ENCODE results near the gene ZC4H2. TPM values are rescaled to one million over a fixed set of nuclear protein-coding genes. Genes with fewer than 3 reads are reported as not detected.
A peak's percentile ranks its signal among the peaks of the same experiment; 100 is the strongest.

Gene ZC4H2
- total RNA-seq, 1 experiment from 2014 or later = 11.7 TPM

GRCh38 chrX:64977830-64978229, 1.6 kb upstream of the ZC4H2 start:
- intact Hi-C loops (cut with micrococcal nuclease; ENCODE audit: unreplicated experiment) = no loop called here
- DNase-seq (ENCODE audit: low read depth, low spot score) = no peak
- ChIA-PET CTCF (no interaction called here), POLR2A (no interaction called here)
- Histone ChIP-seq H3K27ac (ENCODE audit: low read length) (no peak overlapping the region), H3K9me3 (ENCODE audit: control insufficient read depth, insufficient read depth, low read depth, low read length) (no peaks in the 10 kb centered on the region; the same call in 1 of the 2 replicates), H3K36me3 (ENCODE audit: control insufficient read depth, insufficient read depth, low read length) (no peaks in the 10 kb centered on the region), H3K27me3 (ENCODE audit: control insufficient read depth, insufficient read depth, low read length) (no peaks in the 10 kb centered on the region), H3K4me3 (ENCODE audit: low read depth in 2 of 2, low read length in 2 of 2) (no peak overlapping the region), H3K4me1 (ENCODE audit: control insufficient read depth, insufficient read depth, low read length) (no peaks in the 10 kb centered on the region)
- TF ChIP-seq CTCF (IDR thresholded peaks at IDR 0.05) (no peak), SIN3A (IDR thresholded peaks at IDR 0.05; ENCODE audit: borderline replicate concordance, insufficient read depth, low read depth, low read length) (no peak), TCF7L2 (IDR thresholded peaks at IDR 0.05; ENCODE audit: low read depth, low read length) (no peak), REST (IDR thresholded peaks at IDR 0.05; ENCODE audit: insufficient read depth in 1 of 2, low read depth in 2 of 2, low read length in 1 of 2) (no peak), POLR2AphosphoS5 (IDR thresholded peaks at IDR 0.05; ENCODE audit: low read depth, low read length) (no peak)
- in situ Hi-C loops (cut with HindIII; ENCODE audit: low pct_unique_long_range_greater_than_20kb, low sequenced_read_pairs) = no loop called here
- ATAC-seq = no peak
- no TSS peak for BruUV-seq (replicated peaks)

- Histone ChIP-seq H3K27me3 (ENCODE audit: control insufficient read depth, insufficient read depth, low read length) (no peaks in the 10 kb centered on the region), H3K4me3 (ENCODE audit: low read depth in 2 of 2, low read length in 2 of 2) (peak overlapping the region in 1 of 2 experiments; percentile 82; a peak in 1 of 4 replicates), H3K4me1 (ENCODE audit: control insufficient read depth, insufficient read depth, low read length) (no peaks in the 10 kb centered on the region), H3K36me3 (ENCODE audit: control insufficient read depth, insufficient read depth, low read length) (no peaks in the 10 kb centered on the region), H3K9me3 (ENCODE audit: control insufficient read depth, insufficient read depth, low read depth, low read length) (no peaks in the 10 kb centered on the region; the same call in 1 of the 2 replicates), H3K27ac (ENCODE audit: low read length) (no peak overlapping the region)
- in situ Hi-C loops (cut with HindIII; ENCODE audit: low pct_unique_long_range_greater_than_20kb, low sequenced_read_pairs) (no loop called here), intact Hi-C loops (cut with micrococcal nuclease; ENCODE audit: unreplicated experiment) (no loop called here)
- BruUV-seq (replicated peaks) = no TSS peak
- DNase-seq (ENCODE audit: low read depth, low spot score) = no peak
- ATAC-seq = no peak
- CTCF ChIA-PET = no interaction called here
- TF ChIP-seq TCF7L2 (IDR thresholded peaks at IDR 0.05; ENCODE audit: low read depth, low read length) = no peak
- TF ChIP-seq REST (IDR thresholded peaks at IDR 0.05; ENCODE audit: insufficient read depth in 1 of 2, low read depth in 2 of 2, low read length in 1 of 2) = no peak
- no peak for TF ChIP-seq SIN3A (IDR thresholded peaks at IDR 0.05; ENCODE audit: borderline replicate concordance, insufficient read depth, low read depth, low read length)
- TF ChIP-seq POLR2AphosphoS5 (IDR thresholded peaks at IDR 0.05; ENCODE audit: low read depth, low read length) = no peak
- no peak for TF ChIP-seq CTCF (IDR thresholded peaks at IDR 0.05)
- POLR2A ChIA-PET = no interaction called here
Measured at GRCh38 chrX:64977051-64977450, 801 bp upstream of the ZC4H2 start.

All from Panc1 (cell line).